Measurements from ENCODE around the gene PBX2. TPM values are rescaled to one million over a fixed set of nuclear protein-coding genes. Genes with fewer than 3 reads are reported as not detected.

PBX2 gene, protein sequence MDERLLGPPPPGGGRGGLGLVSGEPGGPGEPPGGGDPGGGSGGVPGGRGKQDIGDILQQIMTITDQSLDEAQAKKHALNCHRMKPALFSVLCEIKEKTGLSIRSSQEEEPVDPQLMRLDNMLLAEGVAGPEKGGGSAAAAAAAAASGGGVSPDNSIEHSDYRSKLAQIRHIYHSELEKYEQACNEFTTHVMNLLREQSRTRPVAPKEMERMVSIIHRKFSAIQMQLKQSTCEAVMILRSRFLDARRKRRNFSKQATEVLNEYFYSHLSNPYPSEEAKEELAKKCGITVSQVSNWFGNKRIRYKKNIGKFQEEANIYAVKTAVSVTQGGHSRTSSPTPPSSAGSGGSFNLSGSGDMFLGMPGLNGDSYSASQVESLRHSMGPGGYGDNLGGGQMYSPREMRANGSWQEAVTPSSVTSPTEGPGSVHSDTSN
- total RNA-seq, result 19.2 and 24.8 TPM in 2 replicates

DNA sequence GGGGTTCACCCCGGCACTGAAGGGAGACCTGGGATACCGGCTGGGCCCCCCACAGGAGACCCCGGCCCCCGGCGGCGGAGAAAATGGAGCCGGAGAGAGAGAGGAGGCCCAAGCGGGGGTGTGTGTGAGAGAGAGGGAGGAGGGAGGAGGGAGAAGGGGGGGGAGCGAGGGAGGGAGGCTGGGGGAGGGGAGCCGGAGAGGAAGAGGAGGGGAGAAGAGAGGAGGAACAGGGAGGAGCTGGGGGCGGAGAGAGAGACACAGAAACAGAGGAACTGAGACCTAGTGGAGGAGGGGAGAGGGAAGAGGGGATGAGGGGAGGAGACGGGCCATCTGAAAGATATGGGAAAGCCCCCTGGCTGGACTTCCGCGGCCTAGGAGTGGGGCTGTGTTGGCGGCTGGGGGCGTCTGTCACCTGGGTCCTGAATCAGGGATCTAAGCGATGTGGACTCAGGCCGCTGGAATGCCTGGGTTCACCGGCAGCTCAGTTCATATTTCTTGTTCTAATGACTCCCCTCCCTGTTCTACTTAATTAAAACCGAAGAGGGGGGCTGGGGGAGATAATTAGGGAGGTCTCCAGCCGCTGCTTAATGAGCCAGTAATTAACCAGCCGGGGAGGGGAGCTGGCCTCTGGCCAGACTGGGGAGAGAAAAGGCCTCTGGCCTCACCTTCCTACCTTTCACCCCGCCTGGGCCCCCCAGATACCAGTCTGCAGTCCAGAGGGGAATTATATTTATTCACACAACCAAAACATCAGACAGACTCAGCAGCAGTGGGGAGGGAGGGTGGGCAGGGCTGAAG, at the start of gene PBX2:
TSS of gene PBX2 (minus strand) at position 149 of the 798 bp plus-strand sequence. CDS start 287 bp downstream, outside the sequence.

DNA sequence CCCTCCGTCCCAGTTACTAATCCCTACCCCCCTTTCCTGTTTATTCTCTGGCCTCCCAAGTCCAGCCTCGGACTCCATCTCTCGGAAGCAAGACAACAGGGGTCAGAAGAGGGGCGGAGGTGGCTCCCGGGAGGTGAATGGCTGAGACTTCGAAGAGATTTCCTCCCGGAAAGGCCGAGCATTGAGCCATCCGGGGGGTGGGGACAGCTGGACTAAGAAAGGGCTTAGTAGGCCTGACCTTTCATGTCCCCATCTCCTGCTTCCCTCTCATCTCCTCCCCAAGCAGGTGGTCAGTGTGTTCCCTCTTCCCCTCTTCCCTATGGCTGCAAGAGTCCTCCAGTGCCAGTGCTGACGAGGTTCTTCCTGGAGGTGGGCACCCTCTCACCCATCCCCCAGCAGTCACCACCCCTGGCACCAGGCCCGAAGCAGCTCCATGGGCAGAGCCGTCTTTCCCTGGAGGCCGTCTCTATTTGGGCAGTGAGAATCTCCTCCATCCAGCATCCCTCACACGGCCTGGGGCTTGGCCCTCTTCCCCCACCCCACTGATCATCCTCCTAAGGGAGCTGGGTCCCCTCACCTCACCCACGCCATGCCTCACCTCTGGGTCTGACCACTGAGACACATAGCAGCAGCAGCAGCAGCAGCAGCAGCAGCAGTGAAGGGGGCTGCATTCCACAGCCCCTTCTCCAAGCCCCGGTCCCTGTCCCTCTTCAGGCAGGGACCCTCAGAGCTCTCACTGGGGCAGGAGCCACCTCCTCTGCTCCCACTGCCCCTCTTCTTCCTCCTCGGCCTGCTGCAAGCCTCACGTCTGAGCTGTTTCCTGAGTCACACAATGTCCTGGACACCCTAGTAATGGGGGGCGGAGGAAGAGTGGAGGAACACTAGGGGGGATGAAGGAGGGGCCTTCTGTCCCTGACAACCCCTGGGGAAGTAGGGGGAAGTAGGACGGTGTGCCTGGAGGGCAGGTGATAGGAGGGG, 33.5 kb upstream of the PBX2 start, which contains the start of gene NOTCH4:
TSS of gene NOTCH4 (minus strand) at position 810 of the 978 bp plus-strand sequence. CDS start at position 671, 139 bp downstream.

DNA sequence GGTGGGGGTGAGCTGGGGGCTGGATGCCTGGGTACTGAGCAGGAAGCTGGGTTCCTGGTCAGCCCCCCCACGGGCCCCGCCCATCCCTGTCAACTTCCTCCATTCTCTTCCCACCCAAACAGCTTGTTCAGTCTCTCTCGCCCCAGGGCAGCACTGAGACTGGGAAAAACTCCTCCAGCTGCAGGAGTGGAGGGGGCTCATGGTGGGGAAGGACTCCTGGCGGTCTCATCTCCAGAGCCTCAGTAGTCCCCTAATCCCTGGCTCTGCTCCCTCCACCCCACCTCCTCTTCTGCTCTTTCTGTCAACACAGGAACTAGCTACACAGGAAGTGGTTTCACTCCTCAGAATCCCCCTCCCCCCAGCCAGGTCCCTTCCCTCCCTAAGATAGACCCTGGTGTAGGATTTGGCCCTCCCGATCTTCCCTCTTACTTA, 2.6 kb upstream of the PBX2 start, which contains the start of gene GPSM3:
TSS of gene GPSM3 (minus strand) at position 36 of the 432 bp plus-strand sequence. CDS start 130 bp downstream, outside the sequence.

DNA sequence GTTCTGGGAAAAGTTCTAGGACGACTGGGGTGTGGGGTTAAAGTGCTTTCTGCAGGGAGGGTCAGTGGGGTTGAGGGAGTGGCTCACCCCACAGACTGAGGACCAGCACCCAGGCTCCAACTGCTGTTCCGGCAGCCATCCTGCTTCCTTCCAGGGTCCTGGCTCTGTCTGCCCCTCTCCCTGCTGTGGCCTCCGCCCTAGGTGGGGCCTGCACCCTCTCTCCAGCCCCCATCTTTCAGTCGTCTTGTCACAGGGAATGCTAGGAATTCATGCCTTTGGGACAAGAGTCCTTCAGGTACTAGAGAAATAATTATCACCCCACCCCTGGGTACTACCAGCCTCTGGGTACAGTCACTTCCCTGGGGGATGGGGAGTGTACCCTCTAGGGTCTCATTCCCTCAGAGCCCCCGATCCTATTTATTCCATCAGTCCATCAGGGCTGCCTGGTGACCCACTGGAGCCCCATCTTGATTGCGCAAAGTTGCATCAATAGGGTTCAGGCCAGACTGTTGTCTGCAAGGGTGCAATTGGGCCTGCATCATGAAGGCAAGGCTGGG, 5.8 kb downstream of the PBX2 start, which contains the start of gene AGER:
TSS of gene AGER (minus strand) at position 170 of the 557 bp plus-strand sequence. CDS start at position 139, 31 bp downstream.

DNA sequence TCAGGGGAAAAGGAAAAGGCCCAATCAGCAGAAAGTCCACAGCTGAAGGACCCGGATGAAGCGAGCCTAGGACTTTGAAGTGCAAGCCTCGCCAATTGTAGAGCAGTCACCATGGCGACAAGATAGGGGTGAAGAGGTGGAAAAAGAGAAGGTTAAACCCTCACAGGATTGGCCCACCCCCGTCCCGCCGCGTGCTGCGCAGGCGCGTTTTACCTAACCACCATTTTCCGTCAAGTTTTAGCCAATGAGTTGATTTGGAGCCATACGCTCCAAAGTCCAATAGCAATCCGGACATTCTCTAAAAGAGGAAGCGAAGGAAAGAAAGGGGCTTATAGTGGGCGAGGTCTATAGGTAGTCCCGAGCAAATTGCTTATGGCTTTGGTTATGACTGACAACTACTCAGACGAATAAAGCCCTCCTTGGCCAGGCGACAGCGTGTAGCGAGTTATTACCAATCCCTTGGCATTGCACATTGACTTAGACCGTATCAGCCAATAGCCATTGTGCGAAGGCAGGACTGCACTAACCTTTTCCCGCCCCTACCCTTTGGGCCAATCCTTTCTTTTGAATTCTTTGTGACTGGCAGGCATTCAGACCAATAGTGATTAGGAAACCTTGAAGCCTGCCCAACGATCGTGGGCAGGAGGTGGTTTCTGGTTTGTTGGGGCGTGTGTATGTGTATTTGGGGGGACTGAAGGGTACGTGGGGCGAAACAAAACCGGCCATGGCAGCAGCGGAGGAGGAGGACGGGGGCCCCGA, 12.0 kb downstream of the PBX2 start, which contains the start of gene RNF5:
TSS of gene RNF5 (plus strand) at position 618 of the 759 bp plus-strand sequence. CDS start at position 725, 107 bp downstream.

DNA sequence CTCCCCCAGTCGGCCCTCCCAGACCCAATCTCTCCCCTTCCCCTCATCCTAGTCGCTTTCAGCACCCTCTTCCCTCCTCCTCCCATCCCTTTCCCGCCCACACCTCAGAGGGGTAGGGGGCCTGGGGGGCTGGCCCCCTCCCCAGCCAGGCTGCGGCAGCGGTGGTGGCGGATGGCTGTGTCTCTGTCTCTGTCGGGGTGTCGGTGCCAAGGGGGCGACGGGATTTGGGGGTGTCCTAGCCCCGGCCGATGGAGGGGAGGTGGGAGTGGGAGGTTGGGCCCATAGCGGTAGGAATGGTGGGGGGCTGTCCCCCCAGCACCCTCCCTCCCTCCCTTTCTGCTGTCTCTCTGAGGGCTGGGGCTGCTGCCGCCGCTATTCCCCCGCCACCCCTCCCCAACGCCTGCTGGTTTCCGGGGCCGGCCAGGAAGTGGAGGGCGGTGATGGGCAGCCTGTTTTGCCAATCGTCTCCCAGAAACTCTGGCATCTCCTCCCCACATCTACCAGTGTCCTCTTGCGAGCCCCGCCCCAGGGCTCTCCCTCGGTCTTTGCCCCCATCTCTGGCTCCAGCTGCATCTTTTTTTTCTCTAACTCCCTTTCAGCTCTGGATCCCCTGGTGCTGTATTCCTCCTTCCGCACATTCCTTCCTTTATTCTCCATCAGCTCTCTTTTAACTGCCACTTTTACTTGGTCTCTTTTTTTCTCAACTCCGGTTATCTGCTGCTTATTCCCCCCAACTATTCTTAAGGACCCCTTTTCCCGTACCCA, 14.1 kb downstream of the PBX2 start, which contains the start of gene AGPAT1:
TSS of gene AGPAT1 (minus strand) at position 374 of the 765 bp plus-strand sequence. CDS start 4,588 bp downstream, outside the sequence.

DNA sequence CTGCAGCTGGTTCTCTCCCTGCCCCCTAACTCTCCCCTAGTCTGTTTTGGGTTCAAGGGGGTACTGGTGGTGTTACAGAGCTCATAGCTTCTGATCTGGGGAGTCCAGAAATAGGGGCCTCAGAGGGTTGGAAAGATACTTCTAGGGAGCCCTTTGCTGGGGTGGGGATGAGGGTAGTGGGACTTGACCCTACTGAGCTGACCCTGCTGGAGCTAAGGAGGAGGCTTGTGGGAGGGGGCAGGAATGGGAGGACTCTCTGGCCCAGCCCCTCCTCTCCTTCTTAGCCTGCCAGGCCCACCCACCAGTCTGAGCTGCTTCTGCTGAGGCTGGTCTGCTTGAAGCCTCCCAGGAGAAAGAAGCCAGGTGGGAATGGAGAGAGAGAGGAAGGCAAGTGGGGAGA, 25.7 kb downstream of the PBX2 start, which contains the start of gene EGFL8:
TSS of gene EGFL8 (plus strand) at position 301 of the 400 bp plus-strand sequence. CDS start 1,571 bp downstream, outside the sequence.

DNA sequence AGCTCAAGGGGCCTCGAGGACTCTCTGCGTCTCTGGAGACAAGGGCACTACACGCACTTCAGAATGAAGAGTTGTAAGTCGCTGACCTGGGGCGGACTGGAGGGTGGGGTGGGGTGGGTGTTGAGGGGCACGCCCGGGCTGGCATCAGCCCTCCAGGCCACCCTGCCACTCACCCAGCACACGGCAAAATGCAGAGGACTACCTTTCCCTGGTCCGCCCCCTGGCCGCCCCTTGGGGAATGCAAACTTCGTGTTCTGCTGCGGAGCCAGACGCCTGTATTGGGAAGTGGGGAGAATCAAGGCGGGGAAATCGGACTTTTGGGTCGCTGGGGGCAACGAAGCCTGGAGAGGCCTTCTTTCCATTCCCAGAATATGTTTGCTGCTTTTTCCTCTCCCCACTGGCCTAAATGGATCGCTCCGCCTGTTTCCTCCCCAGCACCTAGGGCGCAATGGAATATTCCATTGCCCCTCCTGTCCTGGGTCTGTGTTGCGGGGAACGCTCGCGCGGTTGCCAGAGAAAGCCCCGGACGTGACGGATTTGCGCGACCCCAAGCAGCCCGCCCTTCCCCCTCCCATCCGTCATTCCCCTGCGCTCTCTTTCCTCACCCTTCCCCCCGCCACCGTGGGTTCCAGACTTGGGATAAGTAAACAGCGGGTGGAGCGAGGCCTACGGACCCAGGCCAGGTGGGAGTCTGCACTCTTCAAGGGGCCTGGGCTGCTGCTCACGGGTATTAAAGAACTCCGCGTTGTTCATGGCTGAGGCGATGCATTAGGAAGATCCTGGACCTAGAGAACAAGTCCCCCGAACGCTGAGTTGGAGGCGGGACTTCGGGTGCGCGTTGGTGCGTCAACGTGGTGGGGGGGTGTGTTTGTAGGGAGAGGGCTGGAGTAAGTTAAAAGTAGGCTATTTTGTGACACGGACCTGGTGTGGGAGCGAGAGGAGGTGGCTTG, 36.2 kb downstream of the PBX2 start, which contains the start of gene PPT2:
TSS of gene PPT2 (plus strand) at position 578 of the 950 bp plus-strand sequence. CDS start 454 bp downstream, outside the sequence.

DNA sequence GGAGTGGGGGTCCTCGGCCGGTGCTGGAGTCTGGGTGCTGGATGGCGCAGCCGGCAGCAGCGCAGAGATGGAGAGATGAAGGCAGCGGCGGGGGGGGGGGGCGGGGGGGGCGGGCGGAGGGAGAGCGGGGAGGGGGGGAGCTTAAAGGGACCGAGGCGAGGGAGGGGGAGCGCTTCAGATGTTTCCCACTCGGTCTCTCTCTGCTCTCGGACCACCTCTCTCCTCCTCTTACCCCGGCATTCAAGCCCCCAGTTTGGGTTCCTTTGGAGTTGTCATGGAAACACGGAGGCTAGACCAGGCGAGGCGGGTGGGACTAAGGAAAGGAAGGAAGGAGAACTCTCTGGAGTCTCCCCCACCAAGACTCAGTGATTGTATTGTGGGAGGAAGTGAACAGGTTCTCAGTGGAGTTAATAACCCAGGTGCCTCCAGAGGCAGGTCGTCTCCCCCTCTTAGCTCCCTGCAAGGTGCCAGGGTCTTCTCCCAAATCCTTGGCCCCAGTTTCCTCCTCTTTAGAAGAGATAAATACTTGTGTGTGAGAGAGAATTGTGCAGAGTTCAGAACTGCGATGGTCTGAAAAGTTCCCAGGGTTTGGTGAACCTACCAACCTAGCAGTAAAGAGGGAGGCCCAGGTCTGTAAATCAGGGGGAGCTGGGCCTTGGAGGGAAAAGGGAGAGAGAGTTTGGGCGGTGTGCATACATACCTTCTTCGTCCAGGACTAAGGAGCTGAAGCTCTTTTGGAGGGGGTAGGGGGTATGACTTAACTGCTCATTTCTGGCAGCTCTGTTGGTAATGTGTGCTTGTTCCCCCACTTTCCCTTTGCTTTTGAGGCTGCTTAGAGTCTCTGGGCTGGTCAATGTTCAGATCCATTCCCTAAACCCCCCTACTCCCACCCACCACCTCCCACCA, 37.9 kb downstream of the PBX2 start, which contains the start of gene PRRT1:
TSS of gene PRRT1 (minus strand) at position 77 of the 906 bp plus-strand sequence. CDS start 112 bp downstream, outside the sequence.

Other genes with a start within 250 kb of the PBX2 start
- gene CFB, start 244.1 kb downstream of the PBX2 start, total RNA-seq, result 46.1 and 61.2 TPM in 2 replicates
- 87.3 and 111 TPM in 2 replicates for gene NELFE, start 231.2 kb downstream of the PBX2 start, total RNA-seq
- 54.3 and 84.7 TPM in 2 replicates for gene SKIC2, start 231.0 kb downstream of the PBX2 start, total RNA-seq
- gene DXO, start 218.1 kb downstream of the PBX2 start, total RNA-seq, result 11.4 and 12.5 TPM in 2 replicates
- 7.3 and 11.3 TPM in 2 replicates for gene C4A, start 208.1 kb downstream of the PBX2 start, total RNA-seq
- 5.5 and 9.3 TPM in 2 replicates for gene C4B, start 175.4 kb downstream of the PBX2 start, total RNA-seq
- not detected in 2 replicates for gene CYP21A2, start 151.8 kb downstream of the PBX2 start, total RNA-seq
- gene TNXB, start 80.9 kb downstream of the PBX2 start, total RNA-seq, result 91.2 and 144 TPM in 2 replicates
- gene ATF6B, start 62.0 kb downstream of the PBX2 start, total RNA-seq, result 10.8 and 11.6 TPM in 2 replicates
- 5.3 and 5.8 TPM in 2 replicates for gene FKBPL, start 59.9 kb downstream of the PBX2 start, total RNA-seq
- 0.14 and 0.18 TPM in 2 replicates for gene PRRT1, start 38.3 kb downstream of the PBX2 start, total RNA-seq
- gene PPT2, start 36.1 kb downstream of the PBX2 start, total RNA-seq, result 50.2 and 67.4 TPM in 2 replicates
- gene EGFL8, start 25.6 kb downstream of the PBX2 start, total RNA-seq, result 0.57 and 1.2 TPM in 2 replicates
- gene AGPAT1, start 14.1 kb downstream of the PBX2 start, total RNA-seq, result 20.9 and 29.5 TPM in 2 replicates
- 15.9 and 20.3 TPM in 2 replicates for gene RNF5, start 11.8 kb downstream of the PBX2 start, total RNA-seq
- gene AGER, start 5.9 kb downstream of the PBX2 start, total RNA-seq, result 0.14 and 0.37 TPM in 2 replicates
- 0.74 and 0.85 TPM in 2 replicates for gene GPSM3, start 2.4 kb upstream of the PBX2 start, total RNA-seq
- gene NOTCH4, start 33.9 kb upstream of the PBX2 start, total RNA-seq, result 0.85 and 1.2 TPM in 2 replicates
- not detected in 2 replicates for gene TSBP1, start 181.7 kb upstream of the PBX2 start, total RNA-seq
- gene BTNL2, start 217.0 kb upstream of the PBX2 start, total RNA-seq, result not detected in 2 replicates
- 0.09 TPM in 1 of 2 replicates, not detected in the other for gene HLA-DRA, start 249.7 kb upstream of the PBX2 start, total RNA-seq

Data from smooth muscle cell of bladder (primary cell).